Measurements from ENCODE around the gene TTLL3.
A peak's percentile ranks its signal among the peaks of the same experiment; 100 is the strongest.
"Not testable (repeated sequence)": the region's sequence is repeated elsewhere in the genome, so short reads cannot be mapped to it uniquely, and the experiment has no call there.

The TTLL3 gene

GRCh38 chr3:9866639-9867038, 56.6 kb downstream of the TTLL3 start:
- H3K4me3 ChIP-seq (ENCODE audit: control insufficient read depth, low read depth, low read length): no peak overlapping the region
- no peak for TF ChIP-seq CTCF (IDR thresholded peaks at IDR 0.05; ENCODE audit: control insufficient read depth, insufficient read depth, low read depth, low read length, missing control alignments)
- DNase-seq (ENCODE audit: low read depth): no peak

GRCh38 chr3:9867106-9867505, 57.0 kb downstream of the TTLL3 start:
- no peak for TF ChIP-seq CTCF (IDR thresholded peaks at IDR 0.05; ENCODE audit: control insufficient read depth, insufficient read depth, low read depth, low read length, missing control alignments)
- no peak for DNase-seq (ENCODE audit: low read depth)
- H3K4me3 ChIP-seq (ENCODE audit: control insufficient read depth, low read depth, low read length): no peak overlapping the region

GRCh38 chr3:9869955-9870354, 59.9 kb downstream of the TTLL3 start:
- TF ChIP-seq CTCF (IDR thresholded peaks at IDR 0.05; ENCODE audit: control insufficient read depth, insufficient read depth, low read depth, low read length, missing control alignments): no peak
- H3K4me3 ChIP-seq (ENCODE audit: control insufficient read depth, low read depth, low read length): no peak overlapping the region
- no peak for DNase-seq (ENCODE audit: low read depth)

GRCh38 chr3:9870978-9871377, 60.9 kb downstream of the TTLL3 start:
- no peak overlapping the region for H3K4me3 ChIP-seq (ENCODE audit: control insufficient read depth, low read depth, low read length)
- no peak for TF ChIP-seq CTCF (IDR thresholded peaks at IDR 0.05; ENCODE audit: control insufficient read depth, insufficient read depth, low read depth, low read length, missing control alignments)
- DNase-seq (ENCODE audit: low read depth): peak; percentile 37

GRCh38 chr3:9872067-9872466, 62.0 kb downstream of the TTLL3 start:
- H3K4me3 ChIP-seq (ENCODE audit: control insufficient read depth, low read depth, low read length); DNase-seq (ENCODE audit: low read depth): not testable (repeated sequence)

GRCh38 chr3:9875448-9875847, 65.4 kb downstream of the TTLL3 start:
- H3K4me3 ChIP-seq (ENCODE audit: control insufficient read depth, low read depth, low read length): no peak overlapping the region
- no peak for DNase-seq (ENCODE audit: low read depth)

GRCh38 chr3:9876255-9876654, 66.2 kb downstream of the TTLL3 start:
- not testable (repeated sequence) for H3K4me3 ChIP-seq (ENCODE audit: control insufficient read depth, low read depth, low read length); DNase-seq (ENCODE audit: low read depth)

More at GRCh38 chr3:9875448-9875847, 65.4 kb downstream of the TTLL3 start:
- TF ChIP-seq CTCF (IDR thresholded peaks at IDR 0.05; ENCODE audit: control insufficient read depth, insufficient read depth, low read depth, low read length, missing control alignments): no peak

GRCh38 chr3:9876991-9877390, 66.9 kb downstream of the TTLL3 start:
- TF ChIP-seq CTCF (IDR thresholded peaks at IDR 0.05; ENCODE audit: control insufficient read depth, insufficient read depth, low read depth, low read length, missing control alignments): no peak
- DNase-seq (ENCODE audit: low read depth): no peak
- no peak overlapping the region for H3K4me3 ChIP-seq (ENCODE audit: control insufficient read depth, low read depth, low read length)
